GM19438 (cell line): ENCODE results near the gene GALNT2.

Experiments
- ATAC-seq: cut with Tn5 transposase; IDR thresholded peaks from one replicate; pipeline ENCODE4 v1.9.1; 2021; ENCODE audit warnings: low read depth; ENCODE audit not compliant: unreplicated experiment

The GALNT2 gene

GRCh38 chr1:230156068-230156467 is 89.0 kb downstream of the GALNT2 start:
- no peak for ATAC-seq

DNA sequence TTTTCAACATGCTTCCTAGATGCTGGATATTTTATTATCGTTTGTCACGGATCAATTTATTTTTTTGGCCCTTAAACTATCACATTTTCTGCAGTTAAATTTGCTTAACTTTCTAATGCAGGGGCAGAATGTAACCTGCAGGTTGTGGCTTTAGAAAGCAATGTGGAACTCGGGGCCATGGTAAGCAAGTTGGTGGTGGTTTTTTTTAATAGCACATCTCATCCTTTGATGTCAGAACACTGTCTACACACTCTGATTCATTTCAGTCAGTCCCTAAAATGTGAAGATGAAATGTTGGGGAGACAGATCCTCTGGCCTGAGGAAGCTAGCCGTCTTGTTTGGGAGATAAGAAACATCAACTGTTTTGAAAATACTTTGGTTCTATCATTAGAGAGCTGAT is 89.5 kb downstream of the GALNT2 start:
- no peak for ATAC-seq

DNA sequence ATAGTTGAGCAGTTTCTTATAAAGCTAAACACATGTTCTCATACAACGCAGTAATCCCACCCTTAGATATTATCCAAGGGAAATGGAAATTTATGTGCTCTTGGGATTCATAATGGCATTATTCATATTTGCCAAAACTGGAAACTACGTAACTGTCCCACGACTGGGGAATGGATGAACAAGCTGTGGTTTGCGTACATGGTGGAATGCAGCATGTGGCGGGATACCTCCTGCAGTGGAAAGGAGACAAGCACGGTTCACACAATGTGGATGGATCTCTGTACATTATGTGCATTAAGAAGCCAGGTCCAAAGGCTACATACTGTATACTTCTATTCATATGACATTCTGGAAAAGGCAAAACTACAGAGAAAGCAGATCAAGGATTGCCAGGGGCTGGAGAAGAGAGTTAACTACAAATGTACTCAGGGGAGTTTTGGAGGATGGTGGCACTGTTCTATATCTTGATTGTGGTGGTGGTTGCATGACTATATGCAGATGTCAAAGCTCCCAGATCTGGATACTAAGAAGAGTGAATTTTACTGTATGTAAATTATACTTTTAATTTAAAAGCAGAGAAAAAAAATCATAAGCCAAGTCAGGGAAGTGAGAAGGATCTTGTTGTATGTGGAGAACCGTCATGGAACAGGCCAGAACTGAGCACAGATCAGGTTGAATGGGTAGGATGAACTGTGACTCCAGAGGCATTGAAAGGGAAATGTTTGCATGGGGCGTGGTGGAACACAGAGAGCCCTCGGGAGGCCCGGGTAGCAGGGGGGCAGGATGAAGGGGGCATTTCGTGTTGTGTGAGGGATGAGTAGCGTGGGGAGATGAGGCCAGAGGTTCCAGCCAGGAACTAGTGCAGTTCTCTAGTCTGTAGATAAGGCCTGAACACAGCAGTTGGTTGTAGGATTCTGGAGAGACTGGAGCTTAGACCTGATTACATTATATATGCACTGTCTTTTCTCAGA is 90.7 kb downstream of the GALNT2 start:
- no peak for ATAC-seq

- no peak for ATAC-seq
Observed at GRCh38 chr1:230158415-230159291, 91.6 kb downstream of the GALNT2 start.

DNA sequence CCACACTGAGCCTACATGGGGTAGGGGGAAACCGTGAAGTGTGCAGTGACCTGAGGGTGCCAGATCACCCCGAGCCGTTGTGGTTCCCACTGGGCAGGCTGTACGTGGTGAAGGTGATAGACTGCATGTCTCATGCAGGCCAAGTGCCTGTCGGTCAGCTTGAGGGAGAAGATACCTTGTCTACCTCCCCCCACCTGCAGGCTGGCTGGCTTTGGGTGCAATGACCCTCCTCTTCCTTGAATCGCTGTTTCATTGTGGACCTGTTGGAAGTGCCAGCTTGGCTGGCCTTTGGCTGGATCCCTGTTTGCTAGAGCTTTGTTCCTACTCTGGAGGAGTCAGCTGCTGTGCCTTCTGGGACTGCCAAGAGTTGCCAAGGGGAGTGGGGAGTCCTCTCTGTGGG is 92.5 kb downstream of the GALNT2 start:
- no peak for ATAC-seq

DNA sequence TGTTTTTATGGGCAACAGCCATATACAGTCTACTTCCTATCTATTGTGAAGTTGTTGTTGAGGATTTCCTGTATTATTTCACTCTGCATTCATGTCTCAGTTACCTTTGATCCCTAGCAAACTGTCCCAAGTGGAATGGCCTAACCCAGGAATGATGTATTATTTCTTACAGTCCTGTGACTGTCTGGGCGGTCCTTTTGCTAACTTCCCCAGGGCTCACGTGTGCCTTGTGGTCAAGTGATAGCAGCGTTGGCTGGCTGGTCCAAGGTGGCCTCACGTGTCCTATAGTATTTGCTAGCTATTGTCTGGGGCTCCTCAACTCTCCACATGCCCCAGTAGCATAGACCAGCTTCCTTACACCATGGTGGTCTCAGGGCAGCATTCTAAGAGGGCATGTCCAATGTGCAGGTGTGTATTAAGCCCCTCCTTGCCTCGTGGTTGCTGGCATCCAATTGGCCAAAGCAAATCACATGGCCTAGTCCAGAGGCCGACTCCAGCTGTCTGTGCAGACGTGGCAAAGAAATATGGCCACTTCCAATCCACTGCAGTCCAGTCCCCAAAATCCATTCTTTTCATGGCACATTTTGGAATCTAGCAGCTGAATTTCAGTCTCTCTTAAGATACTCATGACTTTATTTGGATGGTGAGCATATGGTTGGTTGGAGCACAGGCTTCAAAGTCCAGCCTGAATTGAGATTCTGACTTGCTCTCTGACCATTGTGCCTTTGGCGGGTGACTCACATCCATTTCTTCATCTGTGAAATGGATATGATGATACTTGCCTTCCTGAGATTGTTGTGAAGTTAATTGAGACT is 94.1 kb downstream of the GALNT2 start:
- no peak for ATAC-seq

- no peak for ATAC-seq
Observed at GRCh38 chr1:230163205-230163604, 96.2 kb downstream of the GALNT2 start.

DNA sequence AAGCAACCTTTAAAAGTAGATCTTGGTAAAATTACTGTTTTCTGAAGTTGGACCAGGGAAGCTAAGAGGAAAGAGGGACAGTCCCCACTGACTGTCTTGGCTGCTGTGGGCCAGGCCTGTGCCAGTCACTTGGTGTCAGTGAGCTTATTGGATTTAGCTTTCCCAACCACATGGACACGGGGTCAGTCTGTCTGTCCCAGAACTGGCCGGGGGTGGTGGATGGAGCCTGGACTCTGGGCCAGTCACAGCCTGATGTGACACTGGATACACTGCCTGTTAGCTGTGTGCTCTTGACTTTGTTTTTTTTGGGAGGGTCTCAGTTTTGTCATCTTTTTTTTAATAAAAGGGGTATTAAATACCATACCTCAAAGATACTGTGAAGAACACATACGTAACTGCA is 96.7 kb downstream of the GALNT2 start:
- no peak for ATAC-seq

DNA sequence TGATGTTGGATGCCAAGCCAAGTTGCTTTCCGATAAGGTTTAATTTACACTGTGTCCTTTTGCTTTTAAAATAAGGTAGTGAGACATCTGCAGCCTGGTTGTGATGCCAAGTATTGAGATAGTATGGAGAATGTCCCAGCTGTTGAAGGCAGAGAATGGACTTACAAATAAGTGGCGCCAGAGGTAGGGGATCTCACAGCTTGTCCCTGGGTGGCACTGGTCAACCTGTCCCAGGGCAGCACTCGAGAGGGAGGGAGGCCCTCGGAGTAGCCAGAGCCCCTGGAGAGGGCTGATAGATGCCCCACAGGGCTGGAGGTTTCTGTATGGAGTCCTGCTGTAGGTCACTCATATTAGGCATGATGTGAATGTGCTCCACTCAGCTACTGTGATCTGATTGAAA is 98.5 kb downstream of the GALNT2 start:
- no peak for ATAC-seq

GRCh38 chr1:230166366-230167132 is 99.5 kb downstream of the GALNT2 start:
- no peak for ATAC-seq

DNA sequence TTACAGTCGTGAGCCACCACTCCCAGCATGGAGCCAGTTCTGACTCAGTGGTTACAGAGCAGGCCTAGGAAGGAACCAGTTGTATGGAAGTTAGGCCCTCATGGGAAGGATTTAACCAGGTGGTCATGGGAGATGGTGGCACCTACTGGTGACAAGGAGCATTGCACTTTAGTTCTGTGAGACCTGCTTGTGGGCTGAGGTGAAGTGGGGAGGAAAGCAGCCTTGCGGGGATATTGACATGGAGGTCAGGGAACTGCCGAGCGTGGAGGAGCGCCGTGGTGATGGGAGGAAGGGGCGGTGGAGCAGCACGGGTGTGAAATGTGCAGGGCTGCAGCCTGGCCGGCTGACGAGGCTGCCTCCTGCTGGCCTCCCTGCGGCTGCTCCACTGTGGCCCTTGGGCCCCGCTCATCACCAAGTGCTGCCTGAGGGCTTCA is 100.4 kb downstream of the GALNT2 start:
- peak; percentile 48 for ATAC-seq

- no peak for ATAC-seq
Observed at GRCh38 chr1:230169454-230170152, 102.6 kb downstream of the GALNT2 start.

GRCh38 chr1:230170153-230170547 is 103.1 kb downstream of the GALNT2 start:
- ATAC-seq, result no peak

- no peak for ATAC-seq
Observed at GRCh38 chr1:230170622-230171021, 103.6 kb downstream of the GALNT2 start.

- no peak for ATAC-seq
Observed at GRCh38 chr1:230171356-230172015, 104.4 kb downstream of the GALNT2 start.

DNA sequence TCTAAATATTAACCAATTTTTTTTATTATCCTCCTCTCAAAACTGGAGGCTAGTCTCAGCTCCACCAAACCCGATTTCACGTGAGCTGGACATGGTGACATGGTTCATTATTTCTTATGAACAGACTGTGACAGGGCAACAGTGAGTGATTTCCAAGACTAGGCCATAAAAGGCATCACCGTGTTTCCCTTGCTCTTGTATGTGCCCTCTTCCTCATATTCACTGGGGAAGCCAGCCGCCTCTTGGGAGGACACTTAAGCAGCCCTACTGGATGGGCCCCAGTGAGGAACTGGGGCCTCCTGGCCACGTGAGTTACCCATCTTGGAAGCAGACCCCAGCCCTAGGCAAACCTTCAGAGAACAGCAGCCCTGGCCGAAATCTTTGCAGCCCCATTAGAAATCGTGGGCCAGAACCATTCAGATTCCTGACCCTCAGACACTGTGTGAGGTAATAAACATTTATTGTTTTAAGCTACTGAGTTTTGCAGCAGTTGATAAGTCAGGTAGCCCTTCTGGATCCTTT is 105.0 kb downstream of the GALNT2 start:
- ATAC-seq, result no peak

GRCh38 chr1:230173187-230173975 is 106.3 kb downstream of the GALNT2 start:
- no peak for ATAC-seq

DNA sequence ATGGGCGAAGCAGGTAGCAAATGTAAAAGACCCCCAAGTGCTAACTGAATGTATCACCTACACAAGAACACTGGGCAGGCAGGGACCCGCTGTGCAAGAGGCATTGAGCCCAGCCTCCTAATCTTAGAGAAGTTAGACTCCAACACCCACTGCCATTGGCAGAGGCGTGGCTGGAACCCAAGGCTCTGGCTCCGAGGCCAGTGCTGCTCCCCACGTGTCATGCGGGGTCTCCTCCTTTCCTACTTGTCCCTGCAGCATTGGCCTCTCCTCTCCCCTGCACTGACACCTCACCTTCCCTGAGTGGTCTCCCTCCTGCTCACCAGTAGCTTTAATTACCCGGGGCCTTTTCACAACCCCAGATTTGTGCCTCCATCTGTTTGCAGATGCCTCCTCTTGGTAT is 107.0 kb downstream of the GALNT2 start:
- no peak for ATAC-seq
